Endothelial cell of umbilical vein (primary cell): ENCODE measurements around the gene FMO5. TPM values are rescaled to one million over a fixed set of nuclear protein-coding genes. Genes with fewer than 3 reads are reported as not detected.

ENCODE experiments used
- BruUV-seq: library from RNA; stranded (reverse); fragments of 400-500 nt; replicated peaks from 2 replicates; lab custom pipeline; 2021; lab: Mats Ljungman, UMichigan
- CTCF ChIA-PET: fragments of 300-600, 350-600 bp; sonication (Branson Sonifier 250); formaldehyde crosslinking; loops from one replicate; lab custom pipeline; 2021; ENCODE audit warnings: antibody characterized with exemption, inconsistent platforms; lab: Charles Lee
- POLR2A ChIA-PET: fragments of 300-600, 350-600 bp; sonication (Branson Sonifier 250); formaldehyde crosslinking; loops from one replicate; lab custom pipeline; 2021; ENCODE audit warnings: antibody characterized with exemption, inconsistent platforms; lab: Charles Lee
- DNase-seq: peaks from one replicate; pipeline ENCODE4 v3.0.0-alpha.2; 2011; ENCODE audit warnings: low read depth, low spot score
- FAIRE-seq: peaks from 2 replicates; lab custom pipeline; 2011; peaks lifted over from hg19 to GRCh38; lab: Jason Lieb, UNC
- H2AFZ ChIP-seq: 2 replicates; pipeline ENCODE4 v1.6.0; 2012; ENCODE audit warnings: low read depth, low read length, control low read depth, inconsistent platforms
- H3K27ac ChIP-seq: 2 replicates; pipeline ENCODE4 v1.5.1; 2011; ENCODE audit warnings: low read depth, mild to moderate bottlenecking, control low read depth, low read length, moderate library complexity; ENCODE audit not compliant: insufficient read depth
- H3K27me3 ChIP-seq, 2 experiments: 2 replicates each; pipeline versions ENCODE4 v1.6.0 to v1.6.1; 2011; ENCODE audit warnings: low read length in 2 of 2, mixed read lengths in 1 of 2; ENCODE audit not compliant: control insufficient read depth in 2 of 2, insufficient read depth in 2 of 2
- H3K36me3 ChIP-seq, 2 experiments: 2 replicates in 1 of 2; 3 replicates in 1 of 2; pipeline ENCODE4 v1.5.1; 2011; ENCODE audit warnings: low read length in 2 of 2, mild to moderate bottlenecking in 1 of 2, moderate library complexity in 1 of 2; ENCODE audit not compliant: control insufficient read depth in 2 of 2, insufficient read depth in 2 of 2; ENCODE audit errors: extremely low read depth in 1 of 2
- H3K4me1 ChIP-seq: 3 replicates; pipeline ENCODE4 v1.5.1; 2011; ENCODE audit warnings: mild to moderate bottlenecking, low read length; ENCODE audit not compliant: control insufficient read depth, insufficient read depth; ENCODE audit errors: extremely low read depth
- H3K4me2 ChIP-seq: 2 replicates; pipeline ENCODE4 v1.6.1; 2011; ENCODE audit warnings: low read length, control low read depth, mixed read lengths; ENCODE audit not compliant: insufficient read depth
- H3K4me3 ChIP-seq, 3 experiments: fragments of 200-600 bp in 1 of 3; sonication (generic), shearing (Covaris generic) in 1 of 3; replicated peaks in 1 of 3; 2 replicates each; pipeline ENCODE4 v1.5.1; 2011 to 2016; ENCODE audit warnings: control low read depth in 3 of 3, low read length in 3 of 3, mild to moderate bottlenecking in 2 of 3, inconsistent platforms in 1 of 3, low read depth in 1 of 3, moderate library complexity in 1 of 3; ENCODE audit not compliant: insufficient read depth in 1 of 3
- H3K79me2 ChIP-seq: 2 replicates; pipeline ENCODE4 v1.6.0; 2012; ENCODE audit warnings: low read length, inconsistent platforms; ENCODE audit not compliant: control insufficient read depth, insufficient read depth
- H3K9ac ChIP-seq: replicated peaks from 2 replicates; pipeline ENCODE3; 2011; ENCODE audit warnings: low read length, control low read depth; ENCODE audit not compliant: insufficient read depth; ENCODE audit errors: extremely low read depth
- H3K9me1 ChIP-seq: replicated peaks from 3 replicates; pipeline ENCODE4 v1.6.0; 2011; ENCODE audit warnings: mild to moderate bottlenecking, low read length; ENCODE audit not compliant: control insufficient read depth, insufficient read depth; ENCODE audit errors: extremely low read depth
- H3K9me3 ChIP-seq: replicated peaks from 2 replicates; pipeline ENCODE4 v1.5.1; 2012; ENCODE audit warnings: low read length, inconsistent platforms; ENCODE audit not compliant: control insufficient read depth, insufficient read depth
- H4K20me1 ChIP-seq: replicated peaks from 2 replicates; pipeline ENCODE3; 2011; ENCODE audit warnings: mild to moderate bottlenecking, low read length; ENCODE audit not compliant: control insufficient read depth, insufficient read depth; ENCODE audit errors: extremely low read depth
- FOS ChIP-seq: IDR thresholded peaks from 2 replicates; pipeline ENCODE4 v1.6.1; 2011; ENCODE audit warnings: mild to moderate bottlenecking, low read length, moderate library complexity, borderline replicate concordance; ENCODE audit not compliant: insufficient read depth
- MYC ChIP-seq: IDR thresholded peaks from one replicate; pipeline ENCODE4 v1.6.1; 2011; ENCODE audit warnings: mild to moderate bottlenecking, low read depth, low read length
- POLR2A ChIP-seq: IDR thresholded peaks from 2 replicates; pipeline ENCODE4 v1.6.1; 2012; ENCODE audit warnings: low read depth, mild to moderate bottlenecking, control low read depth, low read length
- dilution Hi-C: fragments of 300-500 bp; cut with MboI; formaldehyde crosslinking; loops from one replicate; pipeline ENCODE4 v1.15.0; 2019; ENCODE audit warnings: low sequenced_read_pairs; ENCODE audit not compliant: extremely low pct_ligation_motif_present
- intact Hi-C: fragments of 100-400 bp; cut with micrococcal nuclease; formaldehyde crosslinking; loops from one replicate; pipeline ENCODE4 v1.10.0; 2022
- polyA plus RNA-seq, 4 experiments: library from polyadenylated mRNA; depleted of rRNA in 3 of 4; stranded (reverse) in 3 of 4; unstranded in 1 of 4; fragments of >200 nt; gene quantifications; 2 replicates each; pipeline versions ENCODE4 v1.2.1 to v1.2.3, GENCODE V29; 2011 to 2012; ENCODE audit warnings: missing spikeins in 1 of 4
- total RNA-seq: library from RNA; stranded (reverse); gene quantifications from 2 replicates; pipeline ENCODE4 v1.2.3, GENCODE V29; 2021
- TF ChIP-seq, protein P1 (sequence below), 2 donors: IDR thresholded peaks; 1 replicate in 1 of 2; 2 replicates in 1 of 2; pipeline ENCODE4 v1.5.1; 2011; ENCODE audit warnings: low read length in 2 of 2, mild to moderate bottlenecking in 2 of 2, moderate library complexity in 2 of 2, control low read depth in 1 of 2, inconsistent platforms in 1 of 2, low read depth in 1 of 2; ENCODE audit not compliant: insufficient read depth in 1 of 2; ENCODE audit errors: extremely low read depth in 1 of 2

FMO5 gene
- total and polyA plus RNA-seq, 2 donors (not counting 3 experiments of a cell fraction or from before 2014, with no cell fraction given), result 0.48 to 0.60 TPM

DNA sequence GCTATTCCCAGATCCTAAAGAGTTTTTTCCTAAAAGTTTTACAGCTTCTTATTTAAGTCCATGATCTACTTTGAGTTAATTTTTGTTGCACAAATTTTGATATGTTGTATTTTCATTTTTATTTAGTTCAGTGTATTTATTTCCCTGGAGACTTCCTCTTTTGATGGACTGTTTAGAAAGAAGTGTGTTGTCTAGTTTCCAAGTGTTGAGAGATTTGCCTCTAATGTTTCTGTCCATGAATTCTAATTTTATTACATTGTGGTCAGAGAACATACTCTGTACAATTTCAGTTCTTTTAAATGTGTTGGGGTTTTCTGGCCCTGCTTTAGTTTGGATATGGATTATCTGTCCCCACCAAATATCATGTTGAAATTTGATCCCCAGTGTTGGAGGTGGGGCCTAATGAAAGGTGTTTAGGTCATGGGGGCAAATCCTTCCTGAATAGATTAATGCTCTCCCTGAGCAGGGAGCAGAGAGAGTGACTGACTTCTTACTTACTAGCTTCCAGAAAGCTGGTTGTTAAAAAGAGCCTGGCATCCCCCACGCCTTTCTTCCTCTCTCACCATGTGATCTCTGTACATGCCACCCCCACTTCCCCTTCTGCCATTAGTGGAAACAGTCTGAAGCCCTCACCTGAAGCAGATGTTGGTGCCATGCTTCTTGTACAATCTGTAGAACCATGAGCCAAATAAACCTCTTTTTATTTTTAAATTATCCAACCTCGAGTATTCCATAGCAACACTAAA lies 21.9 kb upstream of the FMO5 start:
- FAIRE-seq, result no peak
- no peak for DNase-seq
- no peak overlapping the region for H3K4me2 ChIP-seq
- CTCF ChIA-PET, result interaction anchor here (1.3 kb wide), 1 partner anchor 26 kb away, joined by 3 read pairs; no protein-coding TSS in a partner anchor
- BruUV-seq, result no TSS peak
- no peak overlapping the region for H3K4me3 ChIP-seq
- no peaks in the 10 kb centered on the region for H3K27me3 ChIP-seq
- POLR2A ChIA-PET, result no interaction called here
- peaks cover 82% of the 10 kb centered on the region for H3K79me2 ChIP-seq
- H3K9ac ChIP-seq, result no peak overlapping the region
- no peak overlapping the region for H2AFZ ChIP-seq
- no peaks in the 10 kb centered on the region for H3K9me3 ChIP-seq
- no peak overlapping the region for H3K27ac ChIP-seq
- no peaks in the 10 kb centered on the region for H3K9me1 ChIP-seq
- no peaks in the 10 kb centered on the region for H4K20me1 ChIP-seq
- no peaks in the 10 kb centered on the region for H3K36me3 ChIP-seq
- intact Hi-C loops, result no loop called here
- dilution Hi-C loops, result no loop called here
- TF ChIP-seq MYC, result no peak
- TF ChIP-seq, protein P1, sequence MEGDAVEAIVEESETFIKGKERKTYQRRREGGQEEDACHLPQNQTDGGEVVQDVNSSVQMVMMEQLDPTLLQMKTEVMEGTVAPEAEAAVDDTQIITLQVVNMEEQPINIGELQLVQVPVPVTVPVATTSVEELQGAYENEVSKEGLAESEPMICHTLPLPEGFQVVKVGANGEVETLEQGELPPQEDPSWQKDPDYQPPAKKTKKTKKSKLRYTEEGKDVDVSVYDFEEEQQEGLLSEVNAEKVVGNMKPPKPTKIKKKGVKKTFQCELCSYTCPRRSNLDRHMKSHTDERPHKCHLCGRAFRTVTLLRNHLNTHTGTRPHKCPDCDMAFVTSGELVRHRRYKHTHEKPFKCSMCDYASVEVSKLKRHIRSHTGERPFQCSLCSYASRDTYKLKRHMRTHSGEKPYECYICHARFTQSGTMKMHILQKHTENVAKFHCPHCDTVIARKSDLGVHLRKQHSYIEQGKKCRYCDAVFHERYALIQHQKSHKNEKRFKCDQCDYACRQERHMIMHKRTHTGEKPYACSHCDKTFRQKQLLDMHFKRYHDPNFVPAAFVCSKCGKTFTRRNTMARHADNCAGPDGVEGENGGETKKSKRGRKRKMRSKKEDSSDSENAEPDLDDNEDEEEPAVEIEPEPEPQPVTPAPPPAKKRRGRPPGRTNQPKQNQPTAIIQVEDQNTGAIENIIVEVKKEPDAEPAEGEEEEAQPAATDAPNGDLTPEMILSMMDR (IDR thresholded peaks at IDR 0.05; ENCODE audit: extremely low read depth in 1 of 2, insufficient read depth in 1 of 2, low read depth in 1 of 2, low read length in 2 of 2), result no peak
- TF ChIP-seq POLR2A, result no peak
- peaks cover 8% of the 10 kb centered on the region for H3K4me1 ChIP-seq

DNA sequence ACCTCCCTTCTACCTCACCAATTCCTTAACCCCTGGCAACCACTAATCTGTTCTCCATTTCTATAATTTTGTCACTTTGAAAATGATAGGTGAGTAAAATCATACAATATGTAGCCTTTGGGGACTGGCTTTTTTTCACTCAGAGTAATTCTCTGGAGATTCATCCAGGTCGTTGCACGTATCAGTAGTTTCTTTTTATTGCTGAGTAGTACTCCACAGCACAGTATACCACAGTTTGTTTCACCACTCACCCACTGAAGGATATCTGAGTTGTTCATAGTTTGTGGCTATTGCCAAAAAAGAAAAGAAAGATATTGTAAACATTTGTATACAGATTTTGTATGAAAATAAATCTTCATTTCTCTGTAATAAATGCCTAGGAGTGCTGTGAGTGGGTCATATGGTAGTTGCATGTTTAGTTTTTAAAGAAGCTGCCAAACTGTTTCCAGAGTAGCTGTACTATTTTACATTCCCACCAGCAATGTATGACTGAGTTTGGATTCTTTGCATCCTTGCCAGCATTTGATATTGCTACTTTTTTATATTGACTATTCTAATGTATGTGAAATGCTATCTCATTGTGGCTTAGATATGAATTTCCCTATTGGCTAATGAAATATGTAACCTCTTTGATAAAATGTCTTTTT lies 21.0 kb upstream of the FMO5 start:
- intact Hi-C loops (no loop called here), dilution Hi-C loops (no loop called here)
- Histone ChIP-seq H3K9me1 (no peaks in the 10 kb centered on the region), H3K79me2 (peaks cover 76% of the 10 kb centered on the region), H3K4me1 (peaks cover 11% of the 10 kb centered on the region), H3K36me3 (no peaks in the 10 kb centered on the region), H3K9ac (no peak overlapping the region), H3K4me2 (no peak overlapping the region), H3K27ac (no peak overlapping the region), H3K4me3 (no peak overlapping the region), H4K20me1 (no peaks in the 10 kb centered on the region), H3K9me3 (no peaks in the 10 kb centered on the region), H3K27me3 (no peaks in the 10 kb centered on the region), H2AFZ (no peak overlapping the region)
- POLR2A ChIA-PET, result no interaction called here
- BruUV-seq, result no TSS peak
- CTCF ChIA-PET, result interaction anchor here (1.3 kb wide), 1 partner anchor 27 kb away, joined by 3 read pairs; no protein-coding TSS in a partner anchor
- FAIRE-seq (no peak), DNase-seq (no peak)
- TF ChIP-seq FOS, result no peak
- TF ChIP-seq MYC, result no peak
